GM19372 (cell line): Measurements from ENCODE around the gene KDM6A.
A peak's percentile ranks its signal among the peaks of the same experiment; 100 is the strongest.
"Not testable (repeated sequence)": the region's sequence is repeated elsewhere in the genome, so short reads cannot be mapped to it uniquely, and the experiment has no call there.

Source experiments
- ATAC-seq: cut with Tn5 transposase; IDR thresholded peaks from one replicate; pipeline ENCODE4 v1.9.1; 2021; ENCODE audit warnings: mild to moderate bottlenecking, low read depth, moderate library complexity; ENCODE audit not compliant: unreplicated experiment

The KDM6A gene

GRCh38 chrX:44884944-44885343 is 12.0 kb downstream of the KDM6A start:
- ATAC-seq: no peak

DNA sequence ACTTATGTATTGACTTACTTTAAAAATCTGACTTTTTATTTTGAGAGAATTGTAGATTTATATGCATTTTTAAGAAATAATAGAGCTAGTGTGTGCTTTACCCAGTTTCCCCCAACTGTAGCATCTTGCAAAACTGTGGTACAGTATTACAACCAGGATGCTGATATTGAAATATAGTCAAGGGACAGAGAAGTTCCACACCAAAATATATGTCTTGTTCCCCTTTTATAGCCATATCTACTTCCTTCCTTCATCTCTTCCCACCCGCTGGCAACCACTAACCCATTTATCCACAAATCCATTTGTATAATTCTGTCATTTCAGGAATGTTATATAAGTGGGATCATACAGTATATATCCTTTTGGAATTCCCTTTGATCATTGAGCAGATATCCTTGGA is 16.8 kb downstream of the KDM6A start:
- ATAC-seq: no peak

DNA sequence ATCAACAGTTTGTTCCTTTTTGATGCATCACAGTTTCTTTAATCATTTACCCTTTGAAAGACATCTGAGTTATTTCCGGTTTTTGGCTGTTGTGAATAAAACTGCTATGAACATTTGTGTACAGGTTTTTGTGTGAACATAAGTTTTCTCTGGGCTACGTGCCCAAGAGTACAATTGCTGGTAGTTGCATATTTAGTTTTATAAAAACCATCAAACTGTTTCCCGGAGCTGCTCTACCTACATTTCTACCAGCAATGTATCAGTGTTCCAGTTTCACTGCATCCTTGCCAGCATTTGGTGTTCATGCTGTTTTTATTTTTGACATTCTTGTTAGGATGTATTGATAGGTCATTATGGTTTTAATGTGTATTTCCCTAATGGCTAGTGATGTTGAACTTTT is 17.3 kb downstream of the KDM6A start:
- ATAC-seq: no peak

GRCh38 chrX:44890687-44891086 is 17.7 kb downstream of the KDM6A start:
- ATAC-seq: not testable (repeated sequence)

- no peak for ATAC-seq
Measured at GRCh38 chrX:44891642-44892041, 18.7 kb downstream of the KDM6A start.

- no peak for ATAC-seq
Measured at GRCh38 chrX:44896876-44897186, 23.8 kb downstream of the KDM6A start.

GRCh38 chrX:44897539-44897938 is 24.6 kb downstream of the KDM6A start:
- ATAC-seq: no peak

DNA sequence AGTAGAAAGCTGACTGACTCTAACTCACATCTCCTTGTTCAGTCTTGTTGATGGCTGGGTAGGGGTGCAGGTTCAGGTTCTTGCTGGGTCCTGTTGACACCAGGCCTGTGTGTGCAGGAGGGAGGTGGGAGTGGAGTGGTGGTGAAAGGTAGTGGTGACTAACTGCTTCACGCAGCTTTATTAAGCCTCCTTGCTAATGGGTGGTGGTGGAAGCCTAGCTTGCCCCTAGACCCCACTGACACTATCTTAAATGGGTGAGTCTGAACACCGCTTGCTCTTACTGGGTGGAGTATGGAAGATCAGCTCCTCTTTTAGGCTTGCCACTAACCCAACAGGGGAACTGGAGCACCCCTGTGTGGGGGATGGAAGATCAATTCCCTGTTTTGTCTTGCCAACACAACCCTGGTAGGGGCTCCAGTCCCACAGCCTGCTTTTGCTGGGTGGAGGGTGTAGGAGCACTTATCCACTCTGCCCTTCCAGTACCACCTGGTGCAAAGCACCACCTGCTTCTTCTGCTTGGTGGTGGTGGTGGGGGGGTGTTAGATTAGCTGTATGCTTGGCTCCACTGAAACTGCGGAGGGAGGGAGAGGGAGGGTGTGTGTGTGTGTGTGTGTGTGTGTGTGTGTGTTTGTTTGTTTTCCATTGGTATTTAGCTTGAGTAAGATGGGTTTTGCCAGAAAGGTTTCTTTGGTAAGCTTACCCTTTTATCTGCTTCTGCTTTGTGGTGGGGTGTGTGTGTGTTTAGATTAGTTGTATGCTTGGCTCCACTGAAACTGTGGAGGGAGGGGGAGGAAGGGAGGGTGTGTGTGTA is 25.6 kb downstream of the KDM6A start:
- ATAC-seq: no peak

DNA sequence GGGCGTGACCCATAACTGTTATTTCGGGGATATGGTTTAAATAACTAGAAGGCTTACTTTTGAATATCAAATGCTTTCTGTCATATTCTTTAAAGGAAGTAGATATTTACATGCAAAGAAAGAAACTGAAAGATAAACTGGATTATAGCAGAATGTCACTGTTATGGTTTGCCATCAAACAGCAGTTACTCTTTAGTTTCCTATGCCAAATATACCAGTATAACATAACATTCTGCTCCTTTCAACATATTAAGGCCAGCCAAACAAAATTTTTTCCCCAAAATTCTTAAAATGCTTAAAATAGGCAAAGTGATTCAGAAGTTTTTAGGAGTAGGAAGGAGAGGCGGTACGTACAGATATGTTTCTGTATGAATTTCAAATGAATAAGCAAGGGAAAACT is 27.0 kb downstream of the KDM6A start:
- ATAC-seq: no peak

DNA sequence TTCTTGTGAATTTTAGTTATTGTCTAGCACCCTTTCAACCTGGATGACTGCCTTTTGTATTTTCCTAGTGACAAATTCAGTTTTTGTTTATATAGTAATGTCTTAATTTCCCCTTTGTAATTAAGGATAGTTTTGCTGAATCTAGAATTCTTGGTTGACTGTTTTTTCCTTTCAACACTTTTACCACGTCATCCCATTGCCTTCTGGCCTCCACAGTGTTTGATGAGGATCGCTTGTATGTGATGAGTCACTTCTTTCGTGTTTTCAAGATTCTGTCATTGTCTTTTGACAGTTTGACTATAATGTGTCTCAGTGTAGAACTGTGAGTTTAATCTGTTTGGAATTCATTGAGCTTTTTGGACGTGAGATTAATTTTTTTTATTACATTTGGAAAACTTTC is 30.1 kb downstream of the KDM6A start:
- ATAC-seq: no peak

- ATAC-seq: no peak
Measured at GRCh38 chrX:44903830-44904530, 31.0 kb downstream of the KDM6A start.

DNA sequence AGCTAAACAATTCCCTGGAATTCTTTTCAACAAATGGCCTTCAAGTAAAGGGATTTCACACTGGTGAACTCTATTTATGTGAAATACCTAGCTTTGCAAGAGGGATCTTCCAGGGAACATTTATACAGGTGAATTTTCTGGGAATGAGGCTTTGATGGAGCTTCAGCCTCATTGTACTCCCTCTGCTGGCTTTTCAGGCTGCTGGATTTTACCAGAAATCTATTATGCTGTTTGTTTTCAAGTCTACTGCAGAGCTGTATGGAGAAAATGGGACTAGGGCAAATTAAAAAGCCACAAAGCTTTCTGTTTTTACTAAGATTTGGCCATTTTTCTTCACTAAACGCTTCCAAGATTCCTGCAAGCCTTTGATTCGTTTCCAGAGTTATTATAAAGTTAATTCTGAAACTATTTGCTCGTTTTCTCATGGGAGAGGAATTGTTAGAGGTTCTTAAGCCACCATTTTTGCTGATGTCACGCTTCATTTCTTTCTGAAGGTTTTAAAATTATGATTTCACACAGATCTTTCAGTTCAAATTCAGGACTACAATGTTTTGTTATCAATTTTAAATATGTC is 31.6 kb downstream of the KDM6A start:
- no peak for ATAC-seq

GRCh38 chrX:44906041-44906440 is 33.1 kb downstream of the KDM6A start:
- no peak for ATAC-seq

- ATAC-seq: no peak
Measured at GRCh38 chrX:44906542-44906941, 33.6 kb downstream of the KDM6A start.

DNA sequence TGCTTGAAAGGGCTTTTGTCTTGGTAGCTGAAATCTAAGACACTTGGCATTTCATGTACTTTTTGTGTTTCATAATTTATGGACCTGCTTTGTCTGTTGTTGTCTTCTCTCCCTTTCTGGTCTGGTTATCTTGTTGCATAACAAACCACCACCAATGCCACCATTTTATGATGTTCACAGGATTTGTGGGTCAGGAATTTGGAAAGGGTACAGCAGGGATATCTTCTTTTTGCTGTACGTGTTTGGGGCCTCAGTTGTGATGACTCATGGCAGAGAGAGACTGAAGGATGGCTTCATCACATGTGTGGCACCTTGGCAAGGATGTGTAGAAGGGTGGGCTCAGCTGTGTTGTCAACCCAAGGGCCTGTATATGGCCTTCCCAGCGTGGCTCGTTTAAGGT is 35.2 kb downstream of the KDM6A start:
- ATAC-seq: no peak

DNA sequence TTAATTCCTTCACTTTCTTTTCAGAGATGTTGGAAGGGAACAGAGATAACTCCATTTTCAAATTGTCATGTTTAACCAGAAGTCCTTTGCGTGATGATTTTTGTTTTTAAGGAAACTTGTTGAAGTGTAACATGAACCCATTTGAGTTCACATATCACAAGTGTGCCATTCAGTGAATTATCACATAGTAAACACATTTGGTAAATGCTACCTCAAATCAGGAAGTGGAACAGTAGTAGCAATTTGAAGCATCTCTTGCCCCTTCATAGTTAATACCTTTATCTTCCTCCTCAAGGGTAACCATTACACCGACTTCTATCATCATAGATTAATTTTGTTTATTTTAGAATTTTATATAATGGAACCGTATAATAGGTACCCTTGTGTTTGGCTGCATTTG is 35.8 kb downstream of the KDM6A start:
- no peak for ATAC-seq

GRCh38 chrX:44910508-44910907 is 37.5 kb downstream of the KDM6A start:
- ATAC-seq: not testable (repeated sequence)

GRCh38 chrX:44911074-44911600 is 38.1 kb downstream of the KDM6A start:
- not testable (repeated sequence) for ATAC-seq

DNA sequence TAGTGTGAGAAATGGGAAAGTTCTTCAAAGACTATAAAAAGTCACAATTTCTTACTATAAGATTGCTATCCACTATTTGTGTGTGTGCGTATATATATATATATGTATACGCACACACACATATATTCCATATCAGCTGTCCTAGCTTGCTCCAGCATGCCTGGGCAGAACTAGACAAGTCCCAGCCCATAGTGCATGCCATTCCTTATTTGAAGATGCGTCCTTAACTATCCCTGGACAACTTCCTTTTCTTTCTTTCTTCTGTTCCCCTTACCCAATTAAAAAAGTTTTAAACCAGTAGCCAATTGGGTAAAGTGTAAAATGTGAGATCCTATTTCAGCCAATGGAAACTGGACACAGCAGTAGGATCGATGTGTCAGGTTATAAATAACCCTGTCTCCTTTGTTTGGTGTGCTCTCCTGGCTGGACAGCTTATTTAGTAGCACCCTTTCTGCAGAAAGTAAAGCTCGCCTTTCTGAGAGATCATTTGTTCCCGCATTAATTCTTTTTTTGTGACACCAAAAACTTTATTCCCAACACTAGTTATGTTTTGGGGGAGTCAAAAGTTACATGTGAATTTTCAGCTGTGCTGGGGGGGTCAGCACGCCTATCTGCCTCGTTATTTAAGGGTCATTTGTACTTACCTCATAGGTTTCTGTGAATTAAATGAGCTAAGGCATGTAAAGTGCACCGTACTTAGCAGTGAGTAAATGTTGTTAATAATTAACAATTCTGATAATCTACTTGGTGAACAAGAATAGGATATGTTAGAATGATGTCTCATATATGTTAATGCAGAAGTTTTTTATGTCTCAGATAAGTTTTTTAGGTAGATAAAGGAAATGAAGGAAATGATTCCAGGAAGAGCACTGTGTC is 40.9 kb downstream of the KDM6A start:
- peak; percentile 32 for ATAC-seq

DNA sequence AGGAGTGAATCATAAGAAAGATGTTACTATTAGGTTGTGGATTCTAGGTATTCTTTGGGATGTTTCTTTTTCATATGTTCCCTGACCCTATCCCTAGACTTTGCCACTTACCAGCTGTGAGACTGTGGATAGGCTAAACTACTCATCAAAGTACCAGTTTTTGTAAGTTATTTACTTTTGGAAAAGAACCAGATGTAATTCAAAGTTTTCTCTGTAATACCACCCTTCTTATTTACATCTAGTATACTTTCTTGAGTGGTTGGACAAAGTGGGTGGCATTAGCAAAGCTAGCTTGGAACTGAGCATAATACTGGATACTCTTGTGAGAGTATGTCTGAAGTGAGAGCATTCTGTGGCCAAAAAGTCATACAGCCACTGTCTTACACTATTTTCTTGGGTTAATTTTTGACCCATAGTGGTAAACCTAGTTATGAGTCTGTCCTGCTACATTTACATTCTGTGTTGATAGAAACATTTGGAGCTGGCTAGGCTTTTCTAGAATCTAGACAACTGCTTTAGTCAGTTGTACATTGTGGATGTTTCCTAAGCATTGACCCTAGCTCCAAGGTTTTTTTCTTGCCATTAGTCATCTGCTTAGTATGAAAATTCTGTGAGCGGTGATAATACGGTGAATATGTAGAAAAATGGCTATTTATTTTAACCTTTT is 41.7 kb downstream of the KDM6A start:
- ATAC-seq: peak; percentile 70
